H1 (cell line): ENCODE measurements around the gene ARID4B. TPM values are rescaled to one million over a fixed set of nuclear protein-coding genes. Genes with fewer than 3 reads are reported as not detected.

ENCODE experiments used
- CTCF ChIA-PET: fragments of 300-600 bp; sonication (Branson Sonifier 250); formaldehyde crosslinking; loops from one replicate; lab custom pipeline; 2021; ENCODE audit not compliant: partially characterized antibody; lab: Charles Lee
- POLR2A ChIA-PET: fragments of 300-600 bp; sonication (Branson Sonifier 250); formaldehyde crosslinking; loops from one replicate; lab custom pipeline; 2021; ENCODE audit warnings: inconsistent platforms; ENCODE audit not compliant: partially characterized antibody; lab: Charles Lee
- DNase-seq, 2 experiments: peaks; one replicate each; pipeline versions ENCODE4 v3.0.0 to v3.0.0-alpha.2; 2010 to 2022; ENCODE audit warnings: low spot score in 2 of 2, low read depth in 1 of 2, mixed read lengths in 1 of 2
- FAIRE-seq: peaks from 2 replicates; lab custom pipeline; 2011; peaks lifted over from hg19 to GRCh38; lab: Jason Lieb, UNC
- H2AFZ ChIP-seq: 2 replicates; pipeline ENCODE4 v1.8.1; 2012; ENCODE audit warnings: low read length, inconsistent platforms
- H2AK5ac ChIP-seq: 2 replicates; pipeline ENCODE4 v1.6.1; 2013; ENCODE audit warnings: low read depth, low read length
- H2BK120ac ChIP-seq: replicated peaks from 2 replicates; pipeline ENCODE3; 2013; ENCODE audit warnings: low read depth, low read length, inconsistent platforms
- H2BK12ac ChIP-seq: 2 replicates; pipeline ENCODE4 v1.6.1; 2013; ENCODE audit warnings: low read depth, low read length
- H2BK15ac ChIP-seq: 2 replicates; pipeline ENCODE4 v1.6.1; 2013; ENCODE audit warnings: low read length
- H2BK20ac ChIP-seq: 2 replicates; pipeline ENCODE4 v1.6.1; 2013; ENCODE audit warnings: low read length
- H2BK5ac ChIP-seq: 2 replicates; pipeline ENCODE4 v1.6.1; 2013; ENCODE audit warnings: low read depth, low read length
- H3K14ac ChIP-seq: 2 replicates; pipeline ENCODE4 v1.6.1; 2013; ENCODE audit warnings: inconsistent platforms; ENCODE audit not compliant: insufficient read length
- H3K18ac ChIP-seq: 2 replicates; pipeline ENCODE4 v1.6.1; 2013; ENCODE audit warnings: low read length; ENCODE audit errors: extremely low read depth
- H3K23ac ChIP-seq: 2 replicates; pipeline ENCODE4 v1.6.1; 2013; ENCODE audit warnings: inconsistent platforms; ENCODE audit not compliant: insufficient read length
- H3K23me2 ChIP-seq: 2 replicates; pipeline ENCODE4 v1.6.1; 2013; ENCODE audit warnings: low read depth, low read length
- H3K27ac ChIP-seq: 2 replicates; pipeline ENCODE4 v1.6.1; 2011; ENCODE audit warnings: low read depth, low read length, inconsistent platforms
- H3K27me3 ChIP-seq, 4 experiments: replicated peaks in 1 of 4; 1 replicate in 1 of 4; 2 replicates in 3 of 4; pipeline versions ENCODE4 v1.6.1 to v1.8.1; 2011 to 2013; ENCODE audit warnings: low read length in 3 of 4, mild to moderate bottlenecking in 3 of 4, inconsistent platforms in 2 of 4, mixed read lengths in 2 of 4, moderate library complexity in 1 of 4; ENCODE audit not compliant: control insufficient read depth in 3 of 4, insufficient read depth in 3 of 4; ENCODE audit errors: extremely low read depth in 1 of 4
- H3K36me3 ChIP-seq, 4 experiments: 2 replicates each; pipeline versions ENCODE4 v1.6.1 to v1.8.1; 2011 to 2013; ENCODE audit warnings: mild to moderate bottlenecking in 4 of 4, low read length in 3 of 4, moderate library complexity in 2 of 4, control low read depth in 1 of 4, inconsistent platforms in 1 of 4; ENCODE audit not compliant: insufficient read depth in 4 of 4, control insufficient read depth in 2 of 4
- H3K4ac ChIP-seq: replicated peaks from 2 replicates; pipeline ENCODE3; 2013; ENCODE audit warnings: low read length, low read depth, mixed read lengths, inconsistent platforms; ENCODE audit not compliant: insufficient read length
- H3K4me1 ChIP-seq, 4 experiments: replicated peaks in 1 of 4; 1 replicate in 1 of 4; 2 replicates in 3 of 4; pipeline versions ENCODE4 v1.6.1 to v1.8.1; 2011 to 2013; ENCODE audit warnings: low read length in 3 of 4, inconsistent platforms in 2 of 4, mixed read lengths in 1 of 4; ENCODE audit not compliant: insufficient read depth in 4 of 4, control insufficient read depth in 3 of 4
- H3K4me2 ChIP-seq, 2 experiments: 2 replicates each; pipeline versions ENCODE4 v1.6.1 to v1.8.1; 2011 to 2013; ENCODE audit warnings: low read depth in 2 of 2, low read length in 2 of 2, control low read depth in 1 of 2, inconsistent platforms in 1 of 2, mild to moderate bottlenecking in 1 of 2; ENCODE audit not compliant: insufficient read depth in 1 of 2
- H3K4me3 ChIP-seq, 4 experiments: fragments of 200-600, 300-600 bp in 1 of 4; sonication (generic), shearing (Covaris generic), sonication (Bioruptor Twin) in 1 of 4; 2 replicates each; pipeline versions ENCODE4 v1.5.1 to v1.8.1; 2011 to 2016; ENCODE audit warnings: low read length in 4 of 4, low read depth in 3 of 4, control low read depth in 2 of 4, inconsistent platforms in 2 of 4, mild to moderate bottlenecking in 2 of 4, mixed read lengths in 1 of 4, moderate library complexity in 1 of 4; ENCODE audit not compliant: insufficient read depth in 2 of 4; ENCODE audit errors: extremely low read depth in 1 of 4
- H3K56ac ChIP-seq: replicated peaks from 2 replicates; pipeline ENCODE3; 2013; ENCODE audit warnings: low read depth, mild to moderate bottlenecking, mixed read lengths, low read length, inconsistent platforms; ENCODE audit not compliant: insufficient read length
- H3K79me1 ChIP-seq: 2 replicates; pipeline ENCODE4 v1.6.1; 2013; ENCODE audit warnings: low read depth, low read length, control low read depth
- H3K79me2 ChIP-seq, 2 experiments: 2 replicates each; pipeline versions ENCODE4 v1.6.1 to v1.8.1; 2012 to 2013; ENCODE audit warnings: low read length in 2 of 2, mild to moderate bottlenecking in 2 of 2, inconsistent platforms in 1 of 2; ENCODE audit not compliant: insufficient read depth in 2 of 2, control insufficient read depth in 1 of 2
- H3K9ac ChIP-seq, 4 experiments: replicated peaks in 1 of 4; 1 replicate in 1 of 4; 2 replicates in 3 of 4; pipeline versions ENCODE4 v1.6.1 to v1.8.1; 2011 to 2013; ENCODE audit warnings: low read depth in 3 of 4, low read length in 3 of 4, control low read depth in 2 of 4, mild to moderate bottlenecking in 2 of 4, moderate library complexity in 2 of 4, inconsistent platforms in 1 of 4; ENCODE audit errors: extremely low read depth in 1 of 4
- H3K9me3 ChIP-seq, 2 experiments: 2 replicates each; pipeline versions ENCODE4 v1.6.1 to v1.8.1; 2012 to 2013; ENCODE audit warnings: mild to moderate bottlenecking in 2 of 2, moderate library complexity in 2 of 2, control low read depth in 1 of 2, inconsistent platforms in 1 of 2, low read depth in 1 of 2, low read length in 1 of 2, mixed read lengths in 1 of 2; ENCODE audit not compliant: insufficient read depth in 2 of 2
- H4K20me1 ChIP-seq, 2 experiments: replicated peaks in 1 of 2; 2 replicates each; pipeline versions ENCODE3 to v1.8.1; 2011 to 2013; ENCODE audit warnings: inconsistent platforms in 2 of 2, low read length in 2 of 2, mild to moderate bottlenecking in 1 of 2; ENCODE audit not compliant: insufficient read depth in 2 of 2, control insufficient read depth in 1 of 2
- H4K5ac ChIP-seq: 2 replicates; pipeline ENCODE4 v1.6.1; 2013; ENCODE audit warnings: low read length, low read depth, mixed read lengths, inconsistent platforms; ENCODE audit not compliant: insufficient read length
- H4K8ac ChIP-seq: 2 replicates; pipeline ENCODE4 v1.8.0; 2013; ENCODE audit warnings: mild to moderate bottlenecking, moderate library complexity, low read length, inconsistent platforms; ENCODE audit not compliant: insufficient read depth; ENCODE audit errors: extremely low read depth
- H4K91ac ChIP-seq: replicated peaks from 2 replicates; pipeline ENCODE3; 2013; ENCODE audit warnings: low read length, mixed read lengths, inconsistent platforms; ENCODE audit not compliant: insufficient read length
- BCL11A ChIP-seq, 2 experiments: IDR thresholded peaks; one replicate each; pipeline ENCODE4 v1.6.1; 2011; ENCODE audit warnings: low read depth in 2 of 2, low read length in 2 of 2, mild to moderate bottlenecking in 2 of 2
- CTCF ChIP-seq, 3 experiments: IDR thresholded peaks; 1 replicate in 2 of 3; 2 replicates in 1 of 3; pipeline versions ENCODE4 v1.5.1 to v1.6.1; 2011; ENCODE audit warnings: low read length in 3 of 3, mild to moderate bottlenecking in 3 of 3, inconsistent platforms in 2 of 3, low read depth in 1 of 3, moderate library complexity in 1 of 3; ENCODE audit not compliant: insufficient read depth in 1 of 3; ENCODE audit errors: control extremely low read depth in 1 of 3
- SP2 ChIP-seq: IDR thresholded peaks from 2 replicates; pipeline ENCODE4 v1.6.1; 2012; ENCODE audit warnings: mild to moderate bottlenecking, low read length, inconsistent platforms
- TAF7 ChIP-seq: optimal IDR thresholded peaks from 2 replicates; pipeline ENCODE3; 2011; ENCODE audit warnings: low read depth, mild to moderate bottlenecking, inconsistent platforms, low read length, moderate library complexity, borderline replicate concordance
- TBP ChIP-seq: IDR thresholded peaks from 2 replicates; pipeline ENCODE4 v1.6.1; 2011; ENCODE audit warnings: low read depth, low read length, improper control_type of control experiment
- ZNF274 ChIP-seq: IDR thresholded peaks from 2 replicates; pipeline ENCODE4 v1.7.0; 2012; ENCODE audit warnings: low read length, borderline replicate concordance; ENCODE audit errors: extremely low read depth
- WGBS, 2 experiments: shearing (Covaris generic) in 1 of 2; methylation state at CpG; one replicate each; pipeline versions ENCODE4 v1.1.6 to v1.1.7; 2013 to 2015; ENCODE audit warnings: low lambda C conversion rate in 2 of 2, mixed read lengths in 2 of 2, inconsistent platforms in 1 of 2, low coverage in 1 of 2, missing lambda C conversion rate in 1 of 2; ENCODE audit not compliant: insufficient replicate concordance in 2 of 2, insufficient coverage in 1 of 2, insufficient read length in 1 of 2; ENCODE audit errors: extremely low coverage in 1 of 2, missing lambda C conversion rate in 1 of 2; 5-methylcytosine and 5-hydroxymethylcytosine counted together
- polyA plus RNA-seq, 7 experiments: library from polyadenylated mRNA; depleted of rRNA in 3 of 7; stranded (reverse) in 5 of 7; unstranded in 2 of 7; fragments of >200 nt in 5 of 7; fragments of 200-250 nt in 2 of 7; gene quantifications; 1 replicate in 5 of 7; 2 replicates in 1 of 7; 4 replicates in 1 of 7; pipeline versions ENCODE4 v1.2.1 to v1.2.3, GENCODE V29; 2011 to 2013; ENCODE audit warnings: missing spikeins in 2 of 7, mixed read lengths in 2 of 7
- total RNA-seq: library from RNA; stranded (reverse); fragmentation: NEBNext Ultra II Directional; extraction: Animal tissue kit (Norgen Biotek cat#: 25700); gene quantifications from 2 replicates; pipeline ENCODE4 v1.2.1, GENCODE V29; 2021
- TF ChIP-seq, protein P1 (sequence below): IDR thresholded peaks from 2 replicates; pipeline ENCODE4 v1.6.1; 2011; ENCODE audit warnings: low read depth, mild to moderate bottlenecking, low read length; ENCODE audit not compliant: insufficient read depth

The ARID4B gene
- total and polyA plus RNA-seq, 2 of the 8 experiments (the other 6 are each of a cell fraction or from before 2014, with no cell fraction given) = 5.1 to 28.8 TPM

DNA sequence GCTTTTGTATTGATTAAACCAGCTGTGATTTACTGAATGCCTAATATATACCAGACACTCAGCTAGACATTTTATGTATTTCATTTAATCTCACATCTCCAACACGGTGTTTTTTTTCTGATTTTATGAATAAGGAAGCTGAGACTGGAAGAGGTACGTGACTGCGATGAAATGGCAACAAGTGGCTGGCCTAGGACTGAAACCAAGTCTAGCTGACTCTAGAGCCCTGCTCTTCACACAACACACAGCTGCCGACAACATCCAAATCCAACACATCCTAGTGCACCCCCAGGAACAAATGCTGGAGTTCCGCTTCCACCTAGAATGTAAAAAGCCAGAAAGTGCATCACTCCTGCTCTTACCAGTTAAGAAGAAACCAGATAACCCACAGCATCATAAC is 188.7 kb downstream of the ARID4B start:
- peaks cover 2% of the 10 kb centered on the region for H3K79me1 ChIP-seq
- no peak overlapping the region for H3K23ac ChIP-seq
- H3K9ac ChIP-seq = no peak overlapping the region
- no peak overlapping the region for H2AK5ac ChIP-seq
- 90% methylated on average over 5 of the region's 5 CpGs; no CpG with 5 or more reads in 1 of the 2 experiments for WGBS, 2 experiments
- FAIRE-seq = no peak
- H4K20me1 ChIP-seq = peaks cover 5% of the 10 kb centered on the region in 2 experiments
- H3K27me3 ChIP-seq = no peaks in the 10 kb centered on the region
- ChIA-PET POLR2A (interaction anchor here (0.9 to 8.0 kb wide), 6 partner anchors 11 to 21 kb away, joined by 3 to 63 read pairs (median 4); partner anchors contain the start of genes RBM34 and TOMM20), CTCF (interaction anchor here (0.8 to 2.5 kb wide), 4 partner anchors 13 to 34 kb away, joined by 3 to 7 read pairs (median 4); no protein-coding TSS in a partner anchor)
- no peak overlapping the region for H2BK20ac ChIP-seq
- H2BK12ac ChIP-seq = no peak overlapping the region
- no peak overlapping the region for H4K91ac ChIP-seq
- no peak overlapping the region for H2BK15ac ChIP-seq
- H3K23me2 ChIP-seq = no peaks in the 10 kb centered on the region
- no peak overlapping the region for H3K18ac ChIP-seq
- H3K4me1 ChIP-seq = no peaks in the 10 kb centered on the region
- H3K27ac ChIP-seq = no peak overlapping the region
- H3K4me3 ChIP-seq = no peak overlapping the region
- H3K56ac ChIP-seq = no peak overlapping the region
- no peak overlapping the region for H3K4ac ChIP-seq
- H2BK5ac ChIP-seq = no peak overlapping the region
- DNase-seq = no peak
- H3K36me3 ChIP-seq = peaks cover 24 to 70% (median 46%) of the 10 kb centered on the region in 4 experiments
- peaks cover 0 to 5% of the 10 kb centered on the region in 2 experiments; a peak in 1 of 4 replicates for H3K79me2 ChIP-seq
- no peak overlapping the region for H4K8ac ChIP-seq
- no peak overlapping the region for H3K14ac ChIP-seq
- no peak overlapping the region for H2AFZ ChIP-seq
- H4K5ac ChIP-seq = no peak overlapping the region
- H3K9me3 ChIP-seq = no peaks in the 10 kb centered on the region
- TF ChIP-seq ZNF274 (no peak), CTCF (IDR thresholded peaks at IDR 0.05; ENCODE audit: control extremely low read depth in 1 of 3, insufficient read depth in 1 of 3, low read depth in 1 of 3, low read length in 3 of 3) (no peak), TBP (no peak), BCL11A (IDR thresholded peaks at IDR 0.05; ENCODE audit: low read depth in 2 of 2, low read length in 2 of 2) (no peak), SP2 (no peak), TAF7 (no peak)
- TF ChIP-seq, protein P1, sequence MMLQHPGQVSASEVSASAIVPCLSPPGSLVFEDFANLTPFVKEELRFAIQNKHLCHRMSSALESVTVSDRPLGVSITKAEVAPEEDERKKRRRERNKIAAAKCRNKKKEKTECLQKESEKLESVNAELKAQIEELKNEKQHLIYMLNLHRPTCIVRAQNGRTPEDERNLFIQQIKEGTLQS = no peak
- H2BK120ac ChIP-seq = no peak overlapping the region
- H3K4me2 ChIP-seq = no peak overlapping the region
